Mucosa of gallbladder (tissue), 1 donor: ENCODE measurements around the gene TEX26. TPM values are rescaled to one million over a fixed set of nuclear protein-coding genes. Genes with fewer than 3 reads are reported as not detected.

Experiments used
- DNase-seq: peaks from one replicate; pipeline ENCODE4 v3.0.0-alpha.2; 2020; ENCODE audit warnings: low spot score
- total RNA-seq: library from RNA; stranded (reverse); gene quantifications from one replicate; pipeline ENCODE4 v1.2.1, GENCODE V29; 2021
- donor health status: DM: no; HTN: no; CAD: no.

The TEX26 gene
- total RNA-seq, 1 donor from 2014 or later, result 0.26 TPM

GRCh38 chr13:30976025-30976424 is 43.6 kb downstream of the TEX26 start:
- no peak for DNase-seq

- no peak for DNase-seq
Observed at GRCh38 chr13:30978981-30979956, 46.8 kb downstream of the TEX26 start.

- no peak for DNase-seq
Observed at GRCh38 chr13:30982506-30982905, 50.0 kb downstream of the TEX26 start.

GRCh38 chr13:30982906-30983305 is 50.5 kb downstream of the TEX26 start:
- no peak for DNase-seq

GRCh38 chr13:30983431-30983830 is 51.0 kb downstream of the TEX26 start:
- no peak for DNase-seq

GRCh38 chr13:30984620-30985019 is 52.2 kb downstream of the TEX26 start:
- DNase-seq, result no peak

GRCh38 chr13:30985637-30986205 is 53.3 kb downstream of the TEX26 start:
- DNase-seq, result no peak

GRCh38 chr13:30991184-30991583 is 58.7 kb downstream of the TEX26 start:
- DNase-seq, result no peak

- DNase-seq, result no peak
Observed at GRCh38 chr13:30991922-30992321, 59.5 kb downstream of the TEX26 start.

- no peak for DNase-seq
Observed at GRCh38 chr13:30995331-30995730, 62.9 kb downstream of the TEX26 start.

- no peak for DNase-seq
Observed at GRCh38 chr13:30997697-30998096, 65.2 kb downstream of the TEX26 start.

- DNase-seq, result peak; percentile 34
Observed at GRCh38 chr13:30998136-30999088, 66.0 kb downstream of the TEX26 start.

GRCh38 chr13:31000889-31001288 is 68.4 kb downstream of the TEX26 start:
- no peak for DNase-seq

GRCh38 chr13:31001647-31002046 is 69.2 kb downstream of the TEX26 start:
- DNase-seq, result no peak

GRCh38 chr13:31005066-31005465 is 72.6 kb downstream of the TEX26 start:
- no peak for DNase-seq

- no peak for DNase-seq
Observed at GRCh38 chr13:31007417-31007816, 75.0 kb downstream of the TEX26 start.

GRCh38 chr13:31008400-31009115 is 76.1 kb downstream of the TEX26 start:
- DNase-seq, result no peak

GRCh38 chr13:31009166-31009565 is 76.7 kb downstream of the TEX26 start:
- DNase-seq, result no peak

GRCh38 chr13:31010296-31010695 is 77.8 kb downstream of the TEX26 start:
- no peak for DNase-seq

- DNase-seq, result no peak
Observed at GRCh38 chr13:31011193-31011860, 78.9 kb downstream of the TEX26 start.
